HL-60 (cell line): ENCODE data around the gene ITGAE.

Source experiments
- DNase-seq, 2 experiments: peaks; one replicate each; pipeline ENCODE4 v3.0.0-alpha.2; 2010 to 2020; ENCODE audit warnings: low read depth in 1 of 2, low spot score in 1 of 2
- H3K27ac ChIP-seq: fragments of 250-450 bp; sonication (Bioruptor Pico); replicated peaks from 2 replicates; pipeline ENCODE4 v1.5.1; 2020; ENCODE audit warnings: mild to moderate bottlenecking, moderate library complexity
- H3K27me3 ChIP-seq: fragments of 250-450 bp; sonication (Bioruptor Pico); 2 replicates; pipeline ENCODE4 v1.5.1; 2021; ENCODE audit warnings: mild to moderate bottlenecking, moderate library complexity; ENCODE audit not compliant: insufficient read depth, poor library complexity, severe bottlenecking
- H3K4me3 ChIP-seq: replicated peaks from 2 replicates; pipeline ENCODE4 v1.5.1; 2011; ENCODE audit warnings: mild to moderate bottlenecking, control low read depth, low read length; ENCODE audit not compliant: insufficient read depth
- GABPA ChIP-seq: IDR thresholded peaks from 2 replicates; pipeline ENCODE4 v1.6.1; 2012; ENCODE audit warnings: low read depth
- POLR2AphosphoS5 ChIP-seq: IDR thresholded peaks from 2 replicates; pipeline ENCODE4 v1.6.1; 2012; ENCODE audit warnings: low read depth
- SPI1 ChIP-seq: IDR thresholded peaks from 2 replicates; pipeline ENCODE4 v1.6.1; 2012; ENCODE audit warnings: low read depth, mild to moderate bottlenecking, borderline replicate concordance
- TF ChIP-seq, protein P1 (sequence below): IDR thresholded peaks from one replicate; pipeline ENCODE4 v1.5.1; 2011; ENCODE audit warnings: low read length, control low read depth, inconsistent platforms; ENCODE audit not compliant: insufficient read depth
- TF ChIP-seq, protein P2 (sequence below): IDR thresholded peaks from 2 replicates; pipeline ENCODE4 v1.6.1; 2012; ENCODE audit warnings: low read depth; ENCODE audit not compliant: insufficient replicate concordance

The ITGAE gene

DNA sequence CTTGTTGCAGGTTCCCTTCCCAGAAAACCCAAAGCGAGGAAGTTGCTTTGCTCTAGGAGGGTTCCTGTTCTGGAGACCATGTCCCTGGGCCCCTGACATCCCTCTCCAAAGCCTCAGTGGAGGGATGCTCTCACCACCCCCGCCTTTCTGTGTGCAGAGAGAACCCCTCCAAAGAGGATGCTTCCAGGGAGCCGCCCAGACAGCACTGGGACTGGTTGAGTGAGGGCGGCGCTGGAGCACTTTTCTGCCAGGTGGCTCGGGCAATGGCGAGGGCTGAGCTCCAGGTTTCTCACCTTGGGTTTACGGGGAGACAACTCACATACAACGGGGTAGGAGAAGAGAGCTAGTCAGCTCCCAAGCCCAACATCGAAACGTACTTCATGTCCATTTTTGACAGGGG is 125.1 kb downstream of the ITGAE start:
- no peak for TF ChIP-seq POLR2AphosphoS5
- TF ChIP-seq, protein P1, sequence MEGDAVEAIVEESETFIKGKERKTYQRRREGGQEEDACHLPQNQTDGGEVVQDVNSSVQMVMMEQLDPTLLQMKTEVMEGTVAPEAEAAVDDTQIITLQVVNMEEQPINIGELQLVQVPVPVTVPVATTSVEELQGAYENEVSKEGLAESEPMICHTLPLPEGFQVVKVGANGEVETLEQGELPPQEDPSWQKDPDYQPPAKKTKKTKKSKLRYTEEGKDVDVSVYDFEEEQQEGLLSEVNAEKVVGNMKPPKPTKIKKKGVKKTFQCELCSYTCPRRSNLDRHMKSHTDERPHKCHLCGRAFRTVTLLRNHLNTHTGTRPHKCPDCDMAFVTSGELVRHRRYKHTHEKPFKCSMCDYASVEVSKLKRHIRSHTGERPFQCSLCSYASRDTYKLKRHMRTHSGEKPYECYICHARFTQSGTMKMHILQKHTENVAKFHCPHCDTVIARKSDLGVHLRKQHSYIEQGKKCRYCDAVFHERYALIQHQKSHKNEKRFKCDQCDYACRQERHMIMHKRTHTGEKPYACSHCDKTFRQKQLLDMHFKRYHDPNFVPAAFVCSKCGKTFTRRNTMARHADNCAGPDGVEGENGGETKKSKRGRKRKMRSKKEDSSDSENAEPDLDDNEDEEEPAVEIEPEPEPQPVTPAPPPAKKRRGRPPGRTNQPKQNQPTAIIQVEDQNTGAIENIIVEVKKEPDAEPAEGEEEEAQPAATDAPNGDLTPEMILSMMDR = no peak
- TF ChIP-seq, protein P2, sequence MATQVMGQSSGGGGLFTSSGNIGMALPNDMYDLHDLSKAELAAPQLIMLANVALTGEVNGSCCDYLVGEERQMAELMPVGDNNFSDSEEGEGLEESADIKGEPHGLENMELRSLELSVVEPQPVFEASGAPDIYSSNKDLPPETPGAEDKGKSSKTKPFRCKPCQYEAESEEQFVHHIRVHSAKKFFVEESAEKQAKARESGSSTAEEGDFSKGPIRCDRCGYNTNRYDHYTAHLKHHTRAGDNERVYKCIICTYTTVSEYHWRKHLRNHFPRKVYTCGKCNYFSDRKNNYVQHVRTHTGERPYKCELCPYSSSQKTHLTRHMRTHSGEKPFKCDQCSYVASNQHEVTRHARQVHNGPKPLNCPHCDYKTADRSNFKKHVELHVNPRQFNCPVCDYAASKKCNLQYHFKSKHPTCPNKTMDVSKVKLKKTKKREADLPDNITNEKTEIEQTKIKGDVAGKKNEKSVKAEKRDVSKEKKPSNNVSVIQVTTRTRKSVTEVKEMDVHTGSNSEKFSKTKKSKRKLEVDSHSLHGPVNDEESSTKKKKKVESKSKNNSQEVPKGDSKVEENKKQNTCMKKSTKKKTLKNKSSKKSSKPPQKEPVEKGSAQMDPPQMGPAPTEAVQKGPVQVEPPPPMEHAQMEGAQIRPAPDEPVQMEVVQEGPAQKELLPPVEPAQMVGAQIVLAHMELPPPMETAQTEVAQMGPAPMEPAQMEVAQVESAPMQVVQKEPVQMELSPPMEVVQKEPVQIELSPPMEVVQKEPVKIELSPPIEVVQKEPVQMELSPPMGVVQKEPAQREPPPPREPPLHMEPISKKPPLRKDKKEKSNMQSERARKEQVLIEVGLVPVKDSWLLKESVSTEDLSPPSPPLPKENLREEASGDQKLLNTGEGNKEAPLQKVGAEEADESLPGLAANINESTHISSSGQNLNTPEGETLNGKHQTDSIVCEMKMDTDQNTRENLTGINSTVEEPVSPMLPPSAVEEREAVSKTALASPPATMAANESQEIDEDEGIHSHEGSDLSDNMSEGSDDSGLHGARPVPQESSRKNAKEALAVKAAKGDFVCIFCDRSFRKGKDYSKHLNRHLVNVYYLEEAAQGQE = no peak
- TF ChIP-seq GABPA = no peak
- TF ChIP-seq SPI1 = no peak
- no peak for DNase-seq

DNA sequence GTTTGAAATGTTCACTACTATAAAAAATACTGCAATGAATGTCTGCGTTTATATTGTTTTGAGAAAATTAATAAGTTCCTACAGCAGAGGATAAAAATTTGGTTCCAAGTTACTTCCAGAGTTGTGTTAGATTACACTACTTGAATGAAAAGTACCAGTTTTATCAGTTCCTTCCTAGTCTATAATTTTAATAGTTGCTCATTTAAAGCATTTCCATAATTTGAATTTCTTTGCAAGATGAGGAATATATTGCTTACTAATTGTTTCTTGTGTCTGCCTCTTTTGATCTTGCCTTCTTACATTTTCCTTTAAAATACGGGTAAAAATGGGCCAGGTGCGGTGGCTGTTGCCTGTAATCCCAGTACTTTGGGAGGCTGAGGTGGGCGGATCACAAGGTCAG is 128.4 kb downstream of the ITGAE start:
- no peak for DNase-seq
- Histone ChIP-seq H3K27ac (no peak overlapping the region), H3K4me3 (no peak overlapping the region), H3K27me3 (no peaks in the 10 kb centered on the region)
- TF ChIP-seq, protein P1 = no peak
- TF ChIP-seq SPI1 = no peak
- no peak for TF ChIP-seq POLR2AphosphoS5
- TF ChIP-seq GABPA = no peak
- TF ChIP-seq, protein P2 = no peak

More for the DNA sequence above, 125.1 kb downstream of the ITGAE start:
- Histone ChIP-seq H3K27ac (no peak overlapping the region), H3K4me3 (no peak overlapping the region), H3K27me3 (no peaks in the 10 kb centered on the region)

- no peaks in the 10 kb centered on the region for H3K27me3 ChIP-seq
- H3K4me3 ChIP-seq = peak overlapping the region; percentile 90
- no peak for DNase-seq
- TF ChIP-seq POLR2AphosphoS5 = no peak
- no peak for TF ChIP-seq SPI1
- no peak for TF ChIP-seq GABPA
- TF ChIP-seq, protein P2 = no peak
- TF ChIP-seq, protein P1 = no peak
- H3K27ac ChIP-seq = no peak overlapping the region; the same call in 1 of the 2 replicates
Measured at GRCh38 chr17:3669548-3669947, 131.4 kb downstream of the ITGAE start.
